GM19324 (cell line): ENCODE results near the gene IL24.

Experiments used
- ATAC-seq: cut with Tn5 transposase; IDR thresholded peaks from one replicate; pipeline ENCODE4 v1.9.1; 2021; ENCODE audit warnings: mild to moderate bottlenecking, moderate library complexity; ENCODE audit not compliant: unreplicated experiment, low FRiP score

IL24 gene

DNA sequence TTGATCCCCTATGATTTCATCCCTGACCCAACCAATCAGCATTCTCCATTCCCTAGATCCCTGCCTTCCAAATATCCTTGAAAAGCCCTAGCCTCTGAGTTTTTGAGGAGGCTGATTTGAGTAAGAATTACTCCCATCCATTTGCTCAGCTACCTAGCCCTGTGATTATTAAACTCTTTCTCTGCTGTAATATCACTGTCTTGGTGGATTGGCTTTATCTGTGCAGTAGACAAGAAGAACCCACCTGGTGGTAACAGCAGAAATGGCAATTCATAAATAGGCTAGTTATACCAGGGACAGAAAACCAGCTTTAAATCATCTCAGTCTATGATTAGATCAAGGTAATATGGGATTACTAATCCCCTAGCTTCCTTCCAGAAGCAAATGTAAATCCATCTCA lies 18.8 kb upstream of the IL24 start:
- ATAC-seq = no peak

DNA sequence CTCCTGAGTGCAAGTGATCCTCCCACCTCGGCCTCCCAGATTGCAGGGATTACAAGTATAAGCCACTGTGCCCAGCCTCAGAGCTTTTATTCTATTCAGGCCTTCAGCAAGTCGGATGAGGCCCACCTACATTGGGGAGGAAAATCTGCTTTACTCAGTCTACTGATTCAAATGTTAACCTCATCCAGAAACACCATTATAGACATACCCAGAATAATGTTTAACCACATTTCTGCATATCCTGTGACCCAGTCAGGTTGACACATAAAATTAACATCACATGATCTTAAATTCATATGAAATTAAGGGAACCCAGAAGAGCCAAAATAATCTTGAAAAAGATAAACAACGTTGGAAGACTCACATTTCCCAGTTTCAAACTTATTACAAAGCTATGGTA lies 16.9 kb upstream of the IL24 start:
- no peak for ATAC-seq

DNA sequence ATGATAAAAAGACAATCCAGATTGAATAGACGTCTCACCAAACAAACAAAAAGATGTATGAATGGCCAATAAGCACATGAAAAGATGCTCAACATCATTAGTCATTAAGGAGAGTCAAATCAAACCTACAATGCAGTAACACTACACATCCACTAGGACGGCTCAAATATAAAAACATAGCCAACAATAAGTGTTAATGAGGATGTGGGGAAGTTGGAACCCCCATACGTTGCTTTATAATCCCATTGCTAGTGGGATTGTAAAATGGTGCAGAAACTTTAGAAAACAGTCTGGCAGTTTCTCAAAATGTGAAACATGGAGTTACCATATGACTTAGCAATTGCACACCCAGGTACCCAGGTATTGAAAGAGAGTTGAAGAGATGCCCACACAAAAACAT lies 14.7 kb upstream of the IL24 start:
- ATAC-seq = no peak

DNA sequence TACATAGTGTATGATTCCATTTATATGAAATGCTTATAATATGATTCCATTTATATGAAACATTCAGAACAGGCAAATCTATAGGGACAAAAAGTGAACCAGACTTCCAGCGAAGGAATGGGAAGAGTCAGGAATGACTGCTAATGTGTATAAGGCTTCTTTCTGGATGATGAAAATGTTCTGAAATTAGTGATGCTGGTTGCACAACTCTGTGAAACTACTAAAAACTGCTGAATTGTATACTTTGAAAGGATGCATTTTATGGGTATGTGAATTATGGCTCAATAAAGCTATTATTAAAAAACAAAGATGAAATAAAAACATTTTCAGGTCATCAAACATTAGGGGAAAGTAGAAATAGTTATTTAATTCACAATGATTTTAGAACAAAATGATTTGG lies 14.1 kb upstream of the IL24 start:
- ATAC-seq = no peak

DNA sequence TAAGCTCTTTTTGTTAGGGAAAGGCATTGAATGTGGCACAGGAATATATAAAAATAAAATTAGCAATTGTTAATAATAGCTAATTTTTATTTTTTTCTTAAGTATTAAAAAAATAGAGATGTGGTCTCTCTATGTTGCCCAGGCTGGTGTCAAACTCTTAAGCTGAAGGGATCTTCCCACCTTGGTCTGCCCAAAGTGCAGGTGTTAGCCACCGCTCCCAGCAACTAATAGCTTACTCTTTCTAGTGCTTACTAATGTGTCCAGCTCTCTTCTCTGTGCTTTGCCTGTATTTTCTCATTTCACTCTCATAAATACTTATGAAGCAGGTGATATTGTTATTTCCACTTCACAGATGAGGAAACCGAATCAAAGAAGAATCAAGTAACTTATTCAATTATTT lies 13.4 kb upstream of the IL24 start:
- no peak for ATAC-seq

DNA sequence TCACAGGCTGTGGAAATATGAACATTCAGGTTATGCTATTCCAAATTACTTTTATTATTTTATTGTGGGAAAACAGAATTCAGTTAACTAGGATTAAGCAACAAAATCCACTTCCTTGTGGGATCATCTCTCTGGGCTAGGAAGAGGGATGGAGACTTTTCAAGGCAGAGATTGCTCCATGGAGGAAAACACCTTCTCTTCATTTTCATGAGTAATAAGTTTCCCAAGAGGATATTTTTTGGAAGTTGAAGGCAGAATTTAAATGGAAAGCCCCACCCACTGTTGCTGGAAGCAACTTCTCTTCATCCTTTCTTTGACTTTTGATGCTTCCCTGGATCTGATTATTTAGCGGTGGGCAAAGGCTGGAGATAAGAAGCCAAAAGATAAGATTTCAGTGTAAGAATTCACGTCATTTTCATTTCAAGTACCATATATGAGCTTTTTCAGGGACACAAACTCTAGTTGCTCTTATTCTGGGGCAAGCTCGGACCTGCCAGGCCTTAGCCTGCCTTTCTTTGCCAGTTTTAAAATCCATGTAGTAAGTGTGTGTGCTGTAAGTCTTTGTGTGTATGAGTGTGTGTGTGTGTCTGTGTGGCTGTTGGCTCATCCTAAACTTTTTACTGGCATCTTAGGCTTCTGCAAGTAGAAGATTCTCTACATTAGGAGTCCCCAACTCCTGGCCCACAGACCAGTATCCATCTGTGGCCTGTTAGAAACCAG lies 11.7 kb upstream of the IL24 start:
- no peak for ATAC-seq

DNA sequence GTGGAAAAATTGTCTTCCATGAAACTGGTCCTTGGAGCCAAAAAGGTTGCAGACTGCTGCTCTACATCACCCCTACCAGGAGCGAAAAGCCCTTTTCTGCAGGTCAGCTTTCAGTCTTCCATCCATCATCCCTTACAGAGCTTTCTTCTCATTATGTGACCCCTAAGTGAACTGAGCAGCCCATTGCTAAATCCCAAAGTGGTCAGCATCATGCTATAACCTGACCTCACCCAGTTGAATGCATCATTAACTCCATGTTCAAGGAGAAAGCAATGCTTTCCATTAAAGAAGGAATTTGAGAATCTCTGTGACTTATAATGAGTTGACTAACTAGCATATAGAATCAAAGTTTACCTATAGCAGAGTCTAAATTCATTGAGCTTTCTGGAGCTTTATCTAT lies 10.4 kb upstream of the IL24 start:
- no peak for ATAC-seq

DNA sequence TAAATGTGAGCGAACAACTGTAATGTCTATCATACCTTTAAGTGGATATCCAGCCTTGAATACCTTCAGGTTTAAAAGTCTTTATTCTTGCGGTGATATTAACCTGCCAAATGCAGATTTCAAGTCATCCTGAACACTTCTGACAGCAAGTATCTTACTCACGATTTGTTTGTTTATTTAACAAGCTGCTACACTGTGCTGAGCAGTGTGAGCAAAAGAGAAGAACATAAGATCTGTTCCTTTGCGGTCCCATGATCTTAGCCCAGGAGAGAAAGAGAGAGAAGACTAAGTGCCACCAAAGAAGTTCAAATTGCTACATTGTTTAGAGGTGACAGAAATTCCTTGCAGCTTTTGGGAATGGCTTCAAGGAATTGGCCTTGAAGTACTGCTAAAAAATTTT lies 9.5 kb upstream of the IL24 start:
- ATAC-seq = no peak

DNA sequence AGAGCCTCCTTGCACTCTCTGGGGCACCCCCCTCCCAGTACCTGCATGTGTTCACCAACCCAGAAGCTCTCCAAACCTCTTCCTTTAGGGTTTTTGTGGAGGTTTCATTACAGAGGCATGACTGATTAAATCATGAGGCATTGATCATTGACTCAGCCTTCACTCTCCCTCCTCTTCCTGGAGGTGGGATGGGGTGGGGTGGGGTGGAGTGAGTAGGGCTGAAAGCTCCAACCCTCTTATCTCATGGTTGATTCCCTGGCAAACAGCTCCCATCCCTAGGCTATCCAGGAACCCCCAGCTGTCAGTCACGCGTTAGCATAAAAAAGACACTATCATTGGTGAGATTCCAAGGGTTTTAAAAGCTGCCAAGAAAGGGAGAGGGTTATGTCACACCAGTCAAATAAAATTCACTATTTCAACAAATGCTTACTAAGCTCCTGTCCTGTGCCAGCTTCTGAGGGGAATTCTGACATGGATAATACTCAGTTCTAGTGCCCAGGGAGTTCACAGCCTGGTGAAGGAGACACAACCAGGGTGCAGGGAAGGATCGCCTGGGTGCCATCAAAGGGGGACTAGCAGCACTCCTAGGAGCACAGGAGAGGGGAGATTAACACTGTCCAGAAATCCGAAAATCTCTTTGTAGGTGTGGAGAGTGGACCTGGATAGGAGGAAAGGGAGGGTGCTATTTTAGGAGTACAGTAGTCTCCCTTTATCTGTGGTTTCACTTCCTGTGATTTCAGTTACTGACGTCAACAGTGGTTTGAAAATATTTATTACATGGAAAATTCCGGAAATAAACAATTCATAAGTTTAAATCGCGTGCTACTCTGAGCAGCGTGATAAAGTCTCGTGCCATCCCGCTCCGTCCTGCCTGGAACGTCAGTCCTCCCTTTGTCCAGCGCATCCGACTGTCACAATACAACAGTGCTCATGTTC lies 6.8 kb upstream of the IL24 start:
- no peak for ATAC-seq

DNA sequence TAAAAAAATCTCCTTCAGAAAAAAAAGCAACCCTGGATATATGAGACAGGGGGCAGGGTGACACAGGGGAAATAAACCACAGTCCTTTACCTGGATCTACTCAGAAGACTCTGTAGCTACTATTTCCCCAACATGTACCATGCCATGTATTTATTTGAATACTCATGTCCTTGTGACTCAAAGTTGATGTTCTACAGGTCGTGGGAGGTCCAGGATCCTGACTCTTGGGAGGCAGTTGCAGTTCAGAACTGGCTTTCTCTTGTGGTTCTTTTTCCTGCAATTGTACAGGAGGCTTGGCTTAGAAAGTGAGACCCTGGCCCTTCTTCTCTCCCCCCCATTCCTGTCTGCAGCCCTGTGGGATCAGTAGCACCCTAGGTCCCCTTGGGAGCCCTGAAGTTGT lies 5.8 kb upstream of the IL24 start:
- no peak for ATAC-seq

DNA sequence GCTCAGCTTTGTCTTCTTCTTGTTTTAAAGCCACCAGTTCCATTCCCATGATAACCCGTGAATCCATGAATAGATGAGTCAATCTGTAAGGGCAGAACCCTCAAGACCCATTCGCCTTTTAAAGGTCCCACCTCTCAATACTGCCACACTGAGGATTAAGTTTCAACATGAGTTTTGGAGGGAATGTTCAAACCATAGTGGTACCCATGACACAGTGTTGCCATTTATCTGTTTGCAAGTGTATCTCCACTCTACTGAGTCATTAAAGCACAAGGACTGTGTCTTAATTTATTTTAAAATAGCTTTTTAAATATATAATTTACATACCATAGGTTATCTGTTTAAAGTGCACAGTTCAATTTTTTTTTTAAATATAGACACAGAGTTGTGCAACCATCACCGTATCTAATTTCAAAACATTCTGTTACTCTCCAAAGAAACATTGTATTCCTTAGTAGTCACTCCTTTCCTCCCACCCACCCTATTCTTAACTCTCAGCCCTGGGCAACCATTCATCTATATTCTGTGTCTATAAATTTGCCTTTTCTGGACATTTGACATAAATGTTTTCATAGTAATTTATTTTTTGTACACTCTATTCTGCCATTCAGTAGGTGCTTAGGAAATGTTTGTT lies 4.8 kb upstream of the IL24 start:
- no peak for ATAC-seq

DNA sequence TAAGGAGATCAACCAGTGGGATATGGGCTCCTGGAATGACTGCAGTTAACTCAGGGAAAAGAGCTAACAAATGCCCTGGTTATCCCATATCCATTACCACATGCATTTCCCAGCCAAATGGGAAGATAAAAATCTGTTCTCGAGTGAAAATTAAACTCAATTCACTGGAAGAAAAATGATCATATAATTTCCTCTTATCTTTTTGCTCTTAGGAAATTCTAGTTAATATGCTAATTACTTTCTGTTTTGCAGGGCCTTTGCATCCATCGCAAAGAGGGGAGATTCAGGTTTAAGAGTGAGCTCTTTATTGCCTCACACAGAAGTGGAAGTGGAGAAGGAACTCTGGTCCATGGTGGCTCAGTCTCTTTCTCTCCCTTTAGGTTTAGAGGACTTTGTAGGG lies 3.9 kb upstream of the IL24 start:
- ATAC-seq = no peak

DNA sequence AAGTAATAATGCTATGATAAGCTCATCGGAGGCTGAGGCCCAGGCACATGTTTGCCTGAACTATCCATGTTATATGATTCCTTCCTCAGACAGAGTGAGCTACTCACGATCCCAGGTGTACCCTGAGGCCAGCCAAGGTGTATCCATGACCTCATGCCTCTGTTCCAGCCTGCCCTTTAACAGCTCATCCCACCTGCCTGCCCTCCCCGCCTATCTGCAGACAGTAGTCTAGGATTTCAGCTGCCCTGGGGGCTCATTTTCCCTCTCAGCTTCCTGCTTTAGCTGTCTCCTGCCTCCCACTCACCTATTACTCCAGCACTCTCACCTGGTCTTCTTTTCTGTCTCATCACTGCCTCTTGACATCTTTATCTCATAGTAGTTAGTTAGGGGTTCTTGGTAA lies 1.9 kb upstream of the IL24 start:
- no peak for ATAC-seq

DNA sequence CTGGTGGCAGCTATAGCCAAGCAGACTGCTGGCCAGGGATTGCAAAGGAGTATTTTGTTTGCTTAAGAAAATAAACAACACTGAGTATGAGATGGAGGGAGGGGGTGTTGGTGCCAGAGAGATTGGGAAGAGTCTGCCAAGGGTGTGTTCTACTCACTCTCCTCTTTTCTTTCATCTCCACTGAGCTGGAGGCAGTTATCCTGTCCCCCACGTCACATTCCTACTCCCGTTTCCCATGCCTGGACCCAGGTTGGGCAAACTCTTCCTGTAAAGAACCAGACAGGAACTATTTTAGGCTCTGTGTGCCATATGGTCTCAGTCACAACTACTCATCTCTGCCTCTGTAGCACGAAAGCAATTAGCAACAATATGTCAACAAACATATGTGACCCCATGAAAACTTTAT lies 1.4 kb upstream of the IL24 start:
- no peak for ATAC-seq

DNA sequence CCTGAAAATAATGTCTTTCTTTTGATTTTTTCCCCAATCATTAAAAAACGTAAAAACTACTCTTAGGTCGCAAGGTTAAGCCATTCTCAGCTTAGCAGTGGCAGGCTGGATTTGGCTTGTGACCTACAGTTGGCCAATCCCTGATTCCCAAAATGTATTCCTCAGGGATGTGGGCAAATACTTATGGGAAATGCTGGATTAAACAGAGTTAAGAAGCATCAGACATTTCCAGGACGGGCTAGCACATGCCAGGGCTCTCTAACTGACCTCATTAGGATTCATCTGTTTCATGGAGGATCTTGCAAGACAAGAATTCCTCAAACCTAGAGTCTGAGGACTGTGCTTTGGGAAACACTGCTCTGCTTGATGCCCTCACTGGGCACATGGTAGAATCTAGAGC lies 982 bp upstream of the IL24 start:
- ATAC-seq = no peak

DNA sequence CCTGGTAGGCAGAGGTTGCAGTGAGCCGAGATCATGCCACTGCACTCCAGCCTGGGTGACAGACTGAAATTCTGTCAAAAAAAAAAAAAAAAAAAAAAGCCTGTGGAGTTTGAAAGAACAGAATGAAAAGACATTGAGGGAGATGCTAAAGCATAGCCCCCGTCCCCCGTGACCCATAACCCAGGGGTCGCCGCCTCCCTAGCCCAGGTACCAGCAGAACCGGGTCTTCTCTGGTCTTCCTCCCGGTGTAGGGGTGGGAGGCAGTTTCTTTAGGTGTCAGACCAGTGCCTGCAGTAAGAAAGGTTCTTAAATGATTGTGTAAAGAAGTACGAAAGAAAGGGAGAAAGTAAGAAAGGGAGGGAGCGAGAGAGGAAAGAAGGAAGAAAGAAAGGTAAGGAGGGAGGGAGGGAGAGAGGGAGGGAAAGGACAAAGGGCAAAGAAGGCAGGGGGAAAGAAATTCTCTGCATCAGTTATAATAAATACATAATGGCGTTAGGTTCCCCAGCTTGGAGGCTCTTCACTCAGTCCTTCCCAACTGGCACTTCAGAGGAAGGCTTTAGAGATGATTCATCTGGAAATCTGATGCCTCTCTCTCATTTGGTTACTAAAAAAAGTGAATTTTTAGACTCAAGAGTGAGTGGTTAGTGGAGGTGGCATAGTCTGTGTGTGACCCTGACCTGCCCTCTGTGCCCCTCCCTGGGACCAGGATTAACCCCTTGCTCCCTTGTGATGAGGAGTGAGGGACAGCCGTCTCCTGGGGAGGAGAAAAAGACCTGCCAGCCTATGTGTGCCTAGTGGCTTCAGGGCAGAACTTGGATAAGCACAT lies 1.1 kb downstream of the IL24 start:
- ATAC-seq = no peak

DNA sequence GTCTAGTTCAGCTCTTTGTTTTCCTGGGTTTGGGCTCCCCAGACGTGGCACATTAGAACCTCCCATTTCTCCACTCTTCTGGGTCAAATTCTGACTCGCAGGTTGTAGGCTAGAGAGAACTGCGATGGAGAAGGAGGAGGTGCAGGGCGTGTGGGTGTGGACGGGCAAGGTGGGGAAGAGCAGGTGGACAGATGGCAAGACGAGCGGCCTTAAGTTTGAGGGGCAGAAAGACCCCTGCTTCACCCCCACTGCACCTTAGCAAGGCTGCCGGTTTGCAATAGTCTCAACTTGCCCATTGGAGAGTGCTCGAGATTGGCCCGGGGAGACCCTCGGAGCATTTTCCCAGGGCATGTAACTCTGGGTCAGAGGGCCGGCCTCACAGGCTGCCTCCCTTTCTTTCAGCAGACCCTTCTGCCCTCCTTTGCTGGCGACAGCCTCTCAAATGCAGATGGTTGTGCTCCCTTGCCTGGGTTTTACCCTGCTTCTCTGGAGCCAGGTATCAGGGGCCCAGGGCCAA lies 1.7 kb downstream of the IL24 start:
- ATAC-seq = no peak

DNA sequence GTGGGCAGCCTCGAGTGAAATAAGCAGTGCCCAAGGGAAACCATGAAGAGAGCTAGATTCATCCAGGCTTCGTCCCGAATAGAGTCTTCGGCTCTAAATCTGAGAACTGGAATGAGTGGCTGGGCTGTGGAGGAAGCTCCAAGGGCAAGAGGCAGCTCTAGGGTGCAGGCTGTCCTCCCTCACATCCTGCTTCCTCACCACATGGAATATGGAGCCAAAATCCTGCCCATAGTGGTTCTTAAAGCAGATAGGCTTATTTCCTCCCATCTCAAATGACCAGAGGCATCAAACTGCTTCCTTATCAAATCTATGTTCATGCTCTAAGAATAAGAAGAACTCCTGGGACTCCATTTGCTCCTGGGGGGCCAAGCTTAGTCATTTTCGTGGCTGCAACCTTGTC lies 2.5 kb downstream of the IL24 start:
- ATAC-seq = no peak

DNA sequence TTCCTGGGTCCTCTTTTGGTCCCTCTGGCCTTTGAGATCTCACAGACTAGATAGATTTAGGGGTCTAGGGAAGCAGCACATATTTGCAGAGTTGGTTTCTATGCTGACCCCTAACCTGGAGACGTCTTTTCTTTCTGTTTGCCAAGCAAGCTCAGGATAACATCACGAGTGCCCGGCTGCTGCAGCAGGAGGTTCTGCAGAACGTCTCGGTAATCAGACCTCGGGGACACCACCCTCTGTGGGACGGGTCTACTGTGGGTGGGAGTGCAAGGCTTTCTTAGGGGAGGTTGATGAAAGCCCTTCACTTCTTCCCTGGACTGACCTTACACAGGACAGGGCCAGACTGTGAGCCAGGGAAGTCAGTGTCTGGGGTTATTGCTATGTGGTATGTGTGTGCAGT lies 2.9 kb downstream of the IL24 start:
- ATAC-seq = no peak

DNA sequence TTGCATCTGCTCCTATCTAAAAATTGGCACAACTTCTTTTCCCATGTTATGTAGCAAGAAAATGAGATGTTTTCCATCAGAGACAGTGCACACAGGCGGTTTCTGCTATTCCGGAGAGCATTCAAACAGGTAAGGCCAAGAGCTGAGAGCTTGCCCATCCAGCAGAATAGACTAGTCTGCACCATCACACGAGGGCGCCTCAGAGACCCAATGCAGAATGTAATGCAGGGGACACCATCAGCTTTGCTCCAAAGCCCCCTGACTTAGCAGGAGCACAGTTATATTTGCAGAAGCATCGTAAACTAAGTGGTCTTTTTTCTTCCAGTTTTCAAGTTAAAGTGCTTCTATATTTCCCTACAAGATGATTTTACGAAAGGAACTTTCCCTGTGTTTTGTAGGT lies 4.7 kb downstream of the IL24 start:
- ATAC-seq = no peak

DNA sequence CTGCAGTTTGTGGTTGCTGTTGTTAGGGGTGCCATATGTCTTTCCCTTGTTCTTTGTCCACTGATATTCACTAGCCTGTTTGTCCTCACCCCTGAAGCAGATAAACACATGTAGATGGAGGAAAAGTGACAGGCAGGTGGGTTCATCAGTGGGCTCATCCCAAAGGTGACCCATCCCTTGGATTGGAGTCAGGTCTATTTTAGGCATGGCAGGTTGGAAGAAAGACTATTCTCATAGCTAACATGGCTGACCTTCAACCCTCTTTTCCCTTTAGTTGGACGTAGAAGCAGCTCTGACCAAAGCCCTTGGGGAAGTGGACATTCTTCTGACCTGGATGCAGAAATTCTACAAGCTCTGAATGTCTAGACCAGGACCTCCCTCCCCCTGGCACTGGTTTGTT lies 5.5 kb downstream of the IL24 start:
- no peak for ATAC-seq
